Right lobe of liver (tissue), 4 donors: ENCODE results near the gene GPI.

Source experiments
- POLR2A ChIP-seq: fragments of 450-650 bp; IDR thresholded peaks from one replicate; pipeline ENCODE4 v1.6.1; 2017; ENCODE audit warnings: antibody characterized with exemption, mild to moderate bottlenecking
- TF ChIP-seq, protein P1 (sequence below), 4 donors: fragments of 200-600 bp in 3 of 4; fragments of 450-650 bp in 1 of 4; IDR thresholded peaks; one replicate each; pipeline versions ENCODE4 v1.5.1 to v1.8.0; 2016 to 2022; ENCODE audit warnings: antibody characterized with exemption in 4 of 4, mild to moderate bottlenecking in 2 of 4
- donor health status: DM: no; HTN: no; CAD: no.
- donor health status: DM: no; HTN: no; CAD: no.
- donor health status: DM: no; HTN: yes; CAD: no.

DNA sequence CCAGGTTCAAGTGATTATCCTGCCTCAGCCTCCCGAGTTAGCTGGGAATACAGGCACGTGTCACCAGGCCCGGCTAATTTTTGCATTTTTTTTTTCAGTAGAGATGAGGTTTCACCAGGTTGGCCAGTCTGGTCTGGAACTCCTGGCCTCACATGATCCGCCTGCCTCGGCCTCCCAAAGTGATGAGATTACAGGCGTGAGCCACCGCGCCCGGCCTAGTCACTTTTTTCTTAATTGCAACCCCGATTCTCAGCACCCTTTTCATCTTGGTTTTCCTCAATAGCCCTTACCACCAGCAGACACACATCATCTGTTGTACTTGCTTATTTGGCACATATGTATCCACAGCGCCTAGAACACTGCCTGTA lies 550 bp upstream of the GPI start:
- no peak for TF ChIP-seq POLR2A
- TF ChIP-seq, protein P1, sequence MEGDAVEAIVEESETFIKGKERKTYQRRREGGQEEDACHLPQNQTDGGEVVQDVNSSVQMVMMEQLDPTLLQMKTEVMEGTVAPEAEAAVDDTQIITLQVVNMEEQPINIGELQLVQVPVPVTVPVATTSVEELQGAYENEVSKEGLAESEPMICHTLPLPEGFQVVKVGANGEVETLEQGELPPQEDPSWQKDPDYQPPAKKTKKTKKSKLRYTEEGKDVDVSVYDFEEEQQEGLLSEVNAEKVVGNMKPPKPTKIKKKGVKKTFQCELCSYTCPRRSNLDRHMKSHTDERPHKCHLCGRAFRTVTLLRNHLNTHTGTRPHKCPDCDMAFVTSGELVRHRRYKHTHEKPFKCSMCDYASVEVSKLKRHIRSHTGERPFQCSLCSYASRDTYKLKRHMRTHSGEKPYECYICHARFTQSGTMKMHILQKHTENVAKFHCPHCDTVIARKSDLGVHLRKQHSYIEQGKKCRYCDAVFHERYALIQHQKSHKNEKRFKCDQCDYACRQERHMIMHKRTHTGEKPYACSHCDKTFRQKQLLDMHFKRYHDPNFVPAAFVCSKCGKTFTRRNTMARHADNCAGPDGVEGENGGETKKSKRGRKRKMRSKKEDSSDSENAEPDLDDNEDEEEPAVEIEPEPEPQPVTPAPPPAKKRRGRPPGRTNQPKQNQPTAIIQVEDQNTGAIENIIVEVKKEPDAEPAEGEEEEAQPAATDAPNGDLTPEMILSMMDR (IDR thresholded peaks at IDR 0.05) = no peak
